ENCODE measurements around the gene BRD2.

BRD2 gene

GRCh38 chr6:32982084-32982701, 13.8 kb downstream of the BRD2 start:
- no peak for DNase-seq
- H3K4me3 Mint-ChIP-seq: no peak overlapping the region
- H3K4me1 Mint-ChIP-seq: peaks cover 40% of the 10 kb centered on the region
- no peaks in the 10 kb centered on the region for H3K9me3 Mint-ChIP-seq
- H3K36me3 Mint-ChIP-seq: peaks cover 47% of the 10 kb centered on the region
- H3K27me3 Mint-ChIP-seq: peaks cover 12% of the 10 kb centered on the region
- CTCF ChIA-PET: interaction anchor here (0.9 to 8.2 kb wide), 5 partner anchors 9 to 143 kb away, joined by 3 to 140 read pairs (median 5); partner anchors contain the start of genes HLA-DMA and TAP2
- no peak overlapping the region for H3K27ac Mint-ChIP-seq

DNA sequence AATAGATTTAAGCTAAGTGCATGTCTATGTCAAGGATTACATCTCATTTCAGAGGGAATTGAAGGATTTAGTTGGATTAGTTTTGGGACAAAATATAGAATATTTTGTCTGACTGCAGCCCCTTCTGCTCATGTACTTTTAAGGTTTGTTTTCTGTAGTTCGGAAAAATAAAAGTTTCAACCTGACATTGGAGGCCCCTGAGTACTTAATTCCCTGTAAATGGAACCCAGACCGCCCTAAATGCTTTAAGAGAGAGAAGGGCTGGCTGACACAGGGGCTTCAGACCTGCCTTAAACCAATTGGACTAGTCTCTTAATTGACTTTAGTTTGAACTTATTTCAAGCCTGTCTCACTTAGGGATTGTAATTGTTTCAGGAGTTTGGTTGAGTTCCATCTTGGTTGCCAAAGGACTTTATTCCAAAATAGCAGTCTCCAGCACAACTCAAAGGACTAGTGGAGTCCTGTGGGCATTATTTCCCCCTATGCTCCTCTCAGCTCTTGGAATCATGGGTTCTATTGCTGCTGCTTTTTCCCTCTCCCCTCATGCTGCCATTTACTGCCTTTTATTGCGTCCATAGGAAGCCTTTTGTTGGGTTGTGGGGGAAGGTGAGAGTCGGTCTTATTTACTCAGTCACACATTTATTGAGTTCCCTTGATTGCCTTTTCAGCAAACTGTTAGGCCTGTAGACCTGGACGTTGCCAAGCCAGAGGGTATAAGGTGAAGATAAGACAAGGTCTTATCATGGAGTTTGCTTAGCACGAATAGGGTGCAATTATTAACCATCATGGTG, 14.5 kb downstream of the BRD2 start:
- peaks cover 40% of the 10 kb centered on the region for H3K36me3 Mint-ChIP-seq
- peak overlapping the region; percentile 16 for H3K27ac Mint-ChIP-seq
- CTCF ChIA-PET: interaction anchor here (0.9 to 8.2 kb wide), 13 partner anchors 8 to 144 kb away, joined by 3 to 140 read pairs (median 22); partner anchors contain the start of genes HLA-DMA, HLA-DMB and TAP2
- no peak for DNase-seq
- peaks cover 19% of the 10 kb centered on the region for H3K27me3 Mint-ChIP-seq
- H3K4me1 Mint-ChIP-seq: peaks cover 33% of the 10 kb centered on the region
- no peak overlapping the region for H3K4me3 Mint-ChIP-seq
- H3K9me3 Mint-ChIP-seq: no peaks in the 10 kb centered on the region

GRCh38 chr6:32983493-32983848, 15.1 kb downstream of the BRD2 start:
- no peak for DNase-seq
- Mint-ChIP-seq H3K36me3 (peaks cover 35% of the 10 kb centered on the region), H3K4me3 (no peak overlapping the region), H3K9me3 (no peaks in the 10 kb centered on the region), H3K4me1 (peaks cover 27% of the 10 kb centered on the region), H3K27me3 (peaks cover 24% of the 10 kb centered on the region), H3K27ac (peak overlapping the region; percentile 46)
- CTCF ChIA-PET: interaction anchor here (1.4 to 8.2 kb wide), 14 partner anchors 9 to 265 kb away, joined by 3 to 140 read pairs (median 20); partner anchors contain the start of genes HLA-DMA, HLA-DMB and TAP2

- Mint-ChIP-seq H3K27me3 (peaks cover 24% of the 10 kb centered on the region), H3K4me3 (no peak overlapping the region), H3K4me1 (peaks cover 24% of the 10 kb centered on the region), H3K9me3 (no peaks in the 10 kb centered on the region), H3K27ac (peak overlapping the region; percentile 46), H3K36me3 (peaks cover 28% of the 10 kb centered on the region)
- CTCF ChIA-PET: interaction anchor here (0.6 to 8.2 kb wide), 42 partner anchors 9 to 264 kb away, joined by 3 to 140 read pairs (median 5); partner anchors contain the start of genes HLA-DMA, HLA-DMB and TAP2
- DNase-seq: no peak
These were observed 15.7 kb downstream of the BRD2 start for GRCh38 chr6:32983964-32984621.

DNA sequence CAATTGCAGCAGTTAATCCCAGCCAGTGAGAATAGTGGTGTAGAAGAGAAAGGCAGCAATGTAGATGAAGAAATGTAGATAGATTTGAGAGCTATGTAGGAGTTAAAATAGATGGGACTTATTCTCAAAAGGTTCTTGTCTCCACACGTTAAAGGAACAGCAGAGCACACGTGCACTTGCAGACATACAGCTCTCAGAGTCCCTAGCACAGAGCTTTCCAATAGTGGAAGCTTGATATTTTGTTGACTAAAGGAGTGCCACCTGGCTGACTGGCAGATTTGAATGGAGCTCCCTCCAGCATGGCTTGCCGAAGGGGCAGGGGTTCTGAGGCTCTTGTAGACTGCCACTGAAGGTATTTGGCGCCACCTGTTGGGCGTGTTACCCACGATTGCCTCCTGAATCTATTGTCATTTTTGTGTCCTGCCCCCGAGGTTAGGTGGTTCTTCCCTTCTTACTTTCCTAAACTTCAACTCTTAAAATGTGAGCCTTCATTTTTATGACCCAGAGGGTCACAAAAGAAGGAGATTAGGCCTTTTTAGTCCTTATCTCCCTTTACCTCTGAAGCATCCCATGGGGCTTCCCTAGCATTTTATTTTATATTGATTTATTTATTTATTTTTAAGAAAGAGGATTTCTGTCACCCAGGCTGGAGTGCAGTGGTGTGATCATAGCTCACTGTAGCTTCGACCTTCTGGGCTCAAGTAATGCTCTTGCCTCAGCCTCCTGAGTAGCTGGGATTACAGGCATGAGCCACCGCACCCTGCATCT, 16.4 kb downstream of the BRD2 start:
- peaks cover 20% of the 10 kb centered on the region for H3K4me1 Mint-ChIP-seq
- CTCF ChIA-PET: interaction anchor here (0.6 to 8.2 kb wide), 43 partner anchors 9 to 264 kb away, joined by 3 to 140 read pairs (median 5); partner anchors contain the start of genes HLA-DMA, HLA-DMB and TAP2
- peaks cover 22% of the 10 kb centered on the region for H3K36me3 Mint-ChIP-seq
- H3K27me3 Mint-ChIP-seq: peaks cover 24% of the 10 kb centered on the region
- no peak overlapping the region for H3K4me3 Mint-ChIP-seq
- H3K9me3 Mint-ChIP-seq: no peaks in the 10 kb centered on the region
- H3K27ac Mint-ChIP-seq: peak overlapping the region; percentile 12
- DNase-seq: peak; percentile 95

- no peaks in the 10 kb centered on the region for H3K36me3 Mint-ChIP-seq
- CTCF ChIA-PET: interaction anchor here (1.4 to 8.2 kb wide), 2 partner anchors 54 to 121 kb away, joined by 4 to 140 read pairs; no protein-coding TSS in a partner anchor
- no peak overlapping the region for H3K4me3 Mint-ChIP-seq
- peaks cover 39% of the 10 kb centered on the region for H3K27me3 Mint-ChIP-seq
- H3K27ac Mint-ChIP-seq: no peak overlapping the region
- DNase-seq: no peak
- H3K9me3 Mint-ChIP-seq: no peaks in the 10 kb centered on the region
- H3K4me1 Mint-ChIP-seq: peaks cover 5% of the 10 kb centered on the region
These were observed 21.0 kb downstream of the BRD2 start for GRCh38 chr6:32989368-32989767.

GRCh38 chr6:32991972-32992371, 23.6 kb downstream of the BRD2 start:
- DNase-seq: no peak
- CTCF ChIA-PET: no interaction called here
- Mint-ChIP-seq H3K36me3 (no peaks in the 10 kb centered on the region), H3K9me3 (no peaks in the 10 kb centered on the region), H3K4me3 (no peak overlapping the region), H3K4me1 (no peaks in the 10 kb centered on the region), H3K27ac (no peak overlapping the region), H3K27me3 (peaks cover 39% of the 10 kb centered on the region)

GRCh38 chr6:32993363-32993973, 25.1 kb downstream of the BRD2 start:
- no peak overlapping the region for H3K4me3 Mint-ChIP-seq
- H3K27ac Mint-ChIP-seq: no peak overlapping the region
- no peaks in the 10 kb centered on the region for H3K36me3 Mint-ChIP-seq
- no peaks in the 10 kb centered on the region for H3K9me3 Mint-ChIP-seq
- H3K4me1 Mint-ChIP-seq: no peaks in the 10 kb centered on the region
- CTCF ChIA-PET: interaction anchor here (0.6 to 1.4 kb wide), 2 partner anchors 9 to 539 kb away, joined by 4 to 5 read pairs; no protein-coding TSS in a partner anchor
- H3K27me3 Mint-ChIP-seq: peaks cover 38% of the 10 kb centered on the region
- DNase-seq: no peak

- H3K27me3 Mint-ChIP-seq: peaks cover 44% of the 10 kb centered on the region
- CTCF ChIA-PET: no interaction called here
- no peak for DNase-seq
- H3K4me3 Mint-ChIP-seq: no peak overlapping the region
- H3K36me3 Mint-ChIP-seq: no peaks in the 10 kb centered on the region
- no peaks in the 10 kb centered on the region for H3K9me3 Mint-ChIP-seq
- no peak overlapping the region for H3K27ac Mint-ChIP-seq
- H3K4me1 Mint-ChIP-seq: peaks cover 6% of the 10 kb centered on the region
These were observed 27.1 kb downstream of the BRD2 start for GRCh38 chr6:32995448-32995847.

DNA sequence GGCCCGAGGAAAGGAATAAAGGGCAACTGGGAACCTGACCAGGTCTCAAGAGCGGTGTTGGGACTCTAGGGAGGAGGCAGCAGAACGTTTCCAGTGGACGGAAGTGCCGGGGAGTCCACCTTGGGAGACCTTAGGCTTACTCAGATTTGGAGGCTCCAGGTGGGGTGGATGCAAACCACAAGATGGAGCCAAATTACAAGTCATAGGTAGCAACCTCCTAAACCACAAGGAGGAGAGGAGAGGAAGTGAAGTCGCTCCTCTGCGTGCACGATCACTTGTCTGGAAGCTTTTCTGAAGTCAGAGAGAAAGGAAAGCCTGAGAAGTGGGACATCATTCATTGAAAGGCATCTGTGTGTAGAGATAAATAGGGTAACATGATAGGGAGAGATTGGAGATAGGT, 31.7 kb downstream of the BRD2 start:
- H3K9me3 Mint-ChIP-seq: no peaks in the 10 kb centered on the region
- H3K4me1 Mint-ChIP-seq: peaks cover 7% of the 10 kb centered on the region
- peaks cover 59% of the 10 kb centered on the region for H3K27me3 Mint-ChIP-seq
- no peaks in the 10 kb centered on the region for H3K36me3 Mint-ChIP-seq
- DNase-seq: peak; percentile 58
- CTCF ChIA-PET: interaction anchor here (0.7 to 2.6 kb wide), 9 partner anchors 13 to 248 kb away, joined by 3 to 8 read pairs (median 3); partner anchors contain the start of gene HLA-DMA
- no peak overlapping the region for H3K4me3 Mint-ChIP-seq
- no peak overlapping the region for H3K27ac Mint-ChIP-seq

DNA sequence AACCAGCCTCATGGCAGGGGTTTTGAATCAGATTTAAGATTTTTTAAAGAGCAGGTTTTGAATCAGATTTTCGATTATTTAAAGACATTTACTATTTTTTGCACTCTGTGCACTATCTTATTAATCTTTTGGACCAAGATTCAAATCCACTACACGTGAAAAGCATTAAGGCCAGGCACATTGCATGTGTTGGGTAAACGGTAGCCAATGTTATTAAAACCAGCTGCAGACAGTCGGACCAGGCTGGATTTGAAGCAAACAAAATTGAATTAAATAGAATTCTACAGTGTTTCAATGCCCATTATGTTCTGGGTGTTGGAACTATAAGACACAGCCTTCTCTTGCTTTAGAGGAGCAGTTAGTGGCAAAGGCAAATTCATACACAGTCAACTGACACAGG, 33.3 kb downstream of the BRD2 start:
- H3K36me3 Mint-ChIP-seq: no peaks in the 10 kb centered on the region
- peaks cover 51% of the 10 kb centered on the region for H3K27me3 Mint-ChIP-seq
- H3K9me3 Mint-ChIP-seq: no peaks in the 10 kb centered on the region
- H3K4me3 Mint-ChIP-seq: no peak overlapping the region
- H3K4me1 Mint-ChIP-seq: peaks cover 7% of the 10 kb centered on the region
- DNase-seq: no peak
- H3K27ac Mint-ChIP-seq: no peak overlapping the region
- CTCF ChIA-PET: interaction anchor here (1.9 kb wide), 1 partner anchor 13 kb away, joined by 5 read pairs; no protein-coding TSS in a partner anchor

DNA sequence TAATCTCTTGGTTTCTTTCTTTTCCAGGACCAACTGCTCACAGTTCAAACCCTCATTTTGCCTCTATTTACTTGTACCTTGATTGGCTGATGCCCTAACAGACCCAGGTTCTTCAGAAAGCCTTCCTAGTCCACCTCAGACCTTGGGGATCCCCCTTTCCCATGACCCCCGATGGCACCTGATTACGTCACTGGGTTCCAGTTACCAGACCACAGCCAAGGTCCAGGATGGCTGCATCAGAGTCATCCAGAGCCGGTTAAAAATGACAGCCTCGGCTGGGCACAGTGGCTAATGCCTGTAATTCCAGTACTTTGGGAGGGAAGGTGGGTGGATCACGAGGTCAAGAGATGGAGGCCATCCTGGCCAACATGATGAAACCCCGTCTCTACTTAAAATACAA, 36.5 kb downstream of the BRD2 start:
- H3K9me3 Mint-ChIP-seq: no peaks in the 10 kb centered on the region
- no peaks in the 10 kb centered on the region for H3K36me3 Mint-ChIP-seq
- H3K27ac Mint-ChIP-seq: no peak overlapping the region
- H3K4me1 Mint-ChIP-seq: peaks cover 17% of the 10 kb centered on the region
- CTCF ChIA-PET: interaction anchor here (1.2 kb wide), 1 partner anchor 123 kb away, joined by 3 read pairs; no protein-coding TSS in a partner anchor
- H3K27me3 Mint-ChIP-seq: peaks cover 64% of the 10 kb centered on the region
- DNase-seq: no peak
- no peak overlapping the region for H3K4me3 Mint-ChIP-seq

- Mint-ChIP-seq H3K27me3 (peaks cover 54% of the 10 kb centered on the region), H3K36me3 (no peaks in the 10 kb centered on the region), H3K9me3 (no peaks in the 10 kb centered on the region), H3K4me3 (no peak overlapping the region), H3K4me1 (peaks cover 11% of the 10 kb centered on the region), H3K27ac (no peak overlapping the region)
- no peak for DNase-seq
- CTCF ChIA-PET: no interaction called here
These were observed 39.5 kb downstream of the BRD2 start for GRCh38 chr6:33007831-33008400.
